Neural cell (in vitro differentiated cells): Measurements from ENCODE around the gene MEGF9. TPM values are rescaled to one million over a fixed set of nuclear protein-coding genes. Genes with fewer than 3 reads are reported as not detected.

ENCODE experiments used
- H2AFZ ChIP-seq: fragments of 200-600, 300-800 bp; sonication (generic), shearing (Covaris generic); 2 replicates; pipeline ENCODE4 v1.6.0; 2014; ENCODE audit warnings: low read depth, mild to moderate bottlenecking, antibody characterized with exemption, low read length, moderate library complexity
- H3F3A ChIP-seq: fragments of 200-600 bp; shearing (Covaris generic); 2 replicates; pipeline ENCODE4 v1.6.1; 2016; ENCODE audit warnings: mild to moderate bottlenecking, moderate library complexity, mixed read lengths, antibody characterized with exemption, low read length; ENCODE audit not compliant: insufficient read depth, poor library complexity, severe bottlenecking
- H3K27ac ChIP-seq: fragments of 200-600, 300-800 bp; sonication (generic), shearing (Covaris generic); 2 replicates; pipeline ENCODE4 v1.5.1; 2014; ENCODE audit warnings: mild to moderate bottlenecking, low read length, moderate library complexity
- H3K27me3 ChIP-seq: fragments of 300-800, 200-600 bp; sonication (generic), shearing (Covaris generic); 2 replicates; pipeline ENCODE4 v1.6.0; 2014; ENCODE audit warnings: mild to moderate bottlenecking, low read depth, low read length, moderate library complexity; ENCODE audit not compliant: insufficient read depth
- H3K36me3 ChIP-seq: fragments of 300-800, 200-600 bp; sonication (generic), shearing (Covaris generic); 2 replicates; pipeline ENCODE4 v1.5.1; 2014; ENCODE audit warnings: mild to moderate bottlenecking, antibody characterized with exemption, low read length, moderate library complexity; ENCODE audit not compliant: insufficient read depth
- H3K4me2 ChIP-seq: fragments of 300-800, 200-600 bp; sonication (generic), shearing (Covaris generic); 2 replicates; pipeline ENCODE4 v1.6.0; 2014; ENCODE audit warnings: mild to moderate bottlenecking, low read length
- H3K4me3 ChIP-seq: fragments of 300-800, 200-600 bp; sonication (generic), shearing (Covaris generic); 2 replicates; pipeline ENCODE4 v1.5.1; 2014; ENCODE audit warnings: mild to moderate bottlenecking, low read length, moderate library complexity
- H3K79me2 ChIP-seq: fragments of 200-600 bp; shearing (Covaris generic); replicated peaks from 2 replicates; pipeline ENCODE4 v1.6.0; 2014; ENCODE audit warnings: mild to moderate bottlenecking, low read length, moderate library complexity; ENCODE audit not compliant: insufficient read depth
- H3K9ac ChIP-seq: fragments of 300-800, 200-600 bp; sonication (generic), shearing (Covaris generic); 2 replicates; pipeline ENCODE4 v1.6.1; 2016; ENCODE audit warnings: mild to moderate bottlenecking, low read length, mixed read lengths
- H3K9me2 ChIP-seq: fragments of 200-600 bp; shearing (Covaris generic); 2 replicates; pipeline ENCODE4 v1.6.1; 2016; ENCODE audit warnings: mild to moderate bottlenecking, low read length, mixed read lengths; ENCODE audit not compliant: insufficient read depth
- H3K9me3 ChIP-seq: fragments of 200-600, 300-800 bp; sonication (generic), shearing (Covaris generic); 2 replicates; pipeline ENCODE4 v1.6.1; 2016; ENCODE audit warnings: mild to moderate bottlenecking, mixed run types, low read length, moderate library complexity, mixed read lengths
- H4K20me1 ChIP-seq: fragments of 200-600 bp; shearing (Covaris generic); 2 replicates; pipeline ENCODE4 v1.6.1; 2016; ENCODE audit warnings: mild to moderate bottlenecking, mixed run types; ENCODE audit not compliant: insufficient read depth
- EP300 ChIP-seq: fragments of 450-650 bp; conservative IDR thresholded peaks from 2 replicates; pipeline ENCODE4 v1.6.1; 2014; ENCODE audit warnings: antibody characterized with exemption, mild to moderate bottlenecking, moderate library complexity; ENCODE audit not compliant: poor library complexity, severe bottlenecking
- EZH2 ChIP-seq: fragments of 200-600, 300-800 bp; shearing (Covaris generic), sonication (generic); IDR thresholded peaks from 2 replicates; pipeline ENCODE4 v1.6.1; 2014; ENCODE audit warnings: antibody characterized with exemption, low read length, borderline replicate concordance, mild to moderate bottlenecking; ENCODE audit not compliant: insufficient read depth, poor library complexity, severe bottlenecking
- MXI1 ChIP-seq: fragments of 450-650 bp; conservative IDR thresholded peaks from 2 replicates; pipeline ENCODE4 v1.6.1; 2014; ENCODE audit warnings: antibody characterized with exemption, mild to moderate bottlenecking; ENCODE audit not compliant: poor library complexity, severe bottlenecking
- POLR2AphosphoS5 ChIP-seq: IDR thresholded peaks from 2 replicates; pipeline ENCODE4 v1.6.1; 2012
- RAD21 ChIP-seq: fragments of 450-650 bp; conservative IDR thresholded peaks from 2 replicates; pipeline ENCODE4 v1.6.1; 2014; ENCODE audit warnings: antibody characterized with exemption, mild to moderate bottlenecking, moderate library complexity
- SMC3 ChIP-seq: fragments of 450-650 bp; conservative IDR thresholded peaks from 2 replicates; pipeline ENCODE4 v1.6.1; 2014; ENCODE audit warnings: antibody characterized with exemption, mild to moderate bottlenecking, moderate library complexity; ENCODE audit not compliant: poor library complexity
- TAF1 ChIP-seq: IDR thresholded peaks from 2 replicates; pipeline ENCODE4 v1.6.1; 2012; ENCODE audit warnings: low read depth
- polyA plus RNA-seq: library from polyadenylated mRNA; depleted of rRNA; stranded (reverse); fragments of >200 nt; gene quantifications from 2 replicates; pipeline ENCODE4 v1.2.3, GENCODE V29; 2014
- TF ChIP-seq, protein P1 (sequence below): fragments of 450-650 bp; IDR thresholded peaks from 2 replicates; pipeline ENCODE4 v1.5.1; 2014; ENCODE audit warnings: antibody characterized with exemption, mild to moderate bottlenecking, moderate library complexity; ENCODE audit not compliant: poor library complexity, severe bottlenecking
- TF ChIP-seq, protein P2 (sequence below): IDR thresholded peaks from 2 replicates; pipeline ENCODE4 v1.6.1; 2012; ENCODE audit warnings: borderline replicate concordance

Gene MEGF9
- polyA plus RNA-seq, 1 donor from 2014 or later: 35.0 TPM

- Histone ChIP-seq H3K27ac (no peak overlapping the region), H3F3A (peaks cover 3% of the 10 kb centered on the region), H3K36me3 (no peaks in the 10 kb centered on the region), H3K4me2 (no peak overlapping the region), H4K20me1 (peaks cover 4% of the 10 kb centered on the region), H3K79me2 (peaks cover 39% of the 10 kb centered on the region), H2AFZ (no peak overlapping the region), H3K9ac (no peak overlapping the region), H3K4me3 (no peak overlapping the region), H3K9me3 (no peaks in the 10 kb centered on the region), H3K27me3 (no peaks in the 10 kb centered on the region), H3K9me2 (no peaks in the 10 kb centered on the region)
- TF ChIP-seq TAF1 (no peak), RAD21 (no peak), SMC3 (no peak), MXI1 (no peak), POLR2AphosphoS5 (no peak), EZH2 (no peak), EP300 (no peak)
- TF ChIP-seq, protein P1, sequence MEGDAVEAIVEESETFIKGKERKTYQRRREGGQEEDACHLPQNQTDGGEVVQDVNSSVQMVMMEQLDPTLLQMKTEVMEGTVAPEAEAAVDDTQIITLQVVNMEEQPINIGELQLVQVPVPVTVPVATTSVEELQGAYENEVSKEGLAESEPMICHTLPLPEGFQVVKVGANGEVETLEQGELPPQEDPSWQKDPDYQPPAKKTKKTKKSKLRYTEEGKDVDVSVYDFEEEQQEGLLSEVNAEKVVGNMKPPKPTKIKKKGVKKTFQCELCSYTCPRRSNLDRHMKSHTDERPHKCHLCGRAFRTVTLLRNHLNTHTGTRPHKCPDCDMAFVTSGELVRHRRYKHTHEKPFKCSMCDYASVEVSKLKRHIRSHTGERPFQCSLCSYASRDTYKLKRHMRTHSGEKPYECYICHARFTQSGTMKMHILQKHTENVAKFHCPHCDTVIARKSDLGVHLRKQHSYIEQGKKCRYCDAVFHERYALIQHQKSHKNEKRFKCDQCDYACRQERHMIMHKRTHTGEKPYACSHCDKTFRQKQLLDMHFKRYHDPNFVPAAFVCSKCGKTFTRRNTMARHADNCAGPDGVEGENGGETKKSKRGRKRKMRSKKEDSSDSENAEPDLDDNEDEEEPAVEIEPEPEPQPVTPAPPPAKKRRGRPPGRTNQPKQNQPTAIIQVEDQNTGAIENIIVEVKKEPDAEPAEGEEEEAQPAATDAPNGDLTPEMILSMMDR: no peak
- TF ChIP-seq, protein P2, sequence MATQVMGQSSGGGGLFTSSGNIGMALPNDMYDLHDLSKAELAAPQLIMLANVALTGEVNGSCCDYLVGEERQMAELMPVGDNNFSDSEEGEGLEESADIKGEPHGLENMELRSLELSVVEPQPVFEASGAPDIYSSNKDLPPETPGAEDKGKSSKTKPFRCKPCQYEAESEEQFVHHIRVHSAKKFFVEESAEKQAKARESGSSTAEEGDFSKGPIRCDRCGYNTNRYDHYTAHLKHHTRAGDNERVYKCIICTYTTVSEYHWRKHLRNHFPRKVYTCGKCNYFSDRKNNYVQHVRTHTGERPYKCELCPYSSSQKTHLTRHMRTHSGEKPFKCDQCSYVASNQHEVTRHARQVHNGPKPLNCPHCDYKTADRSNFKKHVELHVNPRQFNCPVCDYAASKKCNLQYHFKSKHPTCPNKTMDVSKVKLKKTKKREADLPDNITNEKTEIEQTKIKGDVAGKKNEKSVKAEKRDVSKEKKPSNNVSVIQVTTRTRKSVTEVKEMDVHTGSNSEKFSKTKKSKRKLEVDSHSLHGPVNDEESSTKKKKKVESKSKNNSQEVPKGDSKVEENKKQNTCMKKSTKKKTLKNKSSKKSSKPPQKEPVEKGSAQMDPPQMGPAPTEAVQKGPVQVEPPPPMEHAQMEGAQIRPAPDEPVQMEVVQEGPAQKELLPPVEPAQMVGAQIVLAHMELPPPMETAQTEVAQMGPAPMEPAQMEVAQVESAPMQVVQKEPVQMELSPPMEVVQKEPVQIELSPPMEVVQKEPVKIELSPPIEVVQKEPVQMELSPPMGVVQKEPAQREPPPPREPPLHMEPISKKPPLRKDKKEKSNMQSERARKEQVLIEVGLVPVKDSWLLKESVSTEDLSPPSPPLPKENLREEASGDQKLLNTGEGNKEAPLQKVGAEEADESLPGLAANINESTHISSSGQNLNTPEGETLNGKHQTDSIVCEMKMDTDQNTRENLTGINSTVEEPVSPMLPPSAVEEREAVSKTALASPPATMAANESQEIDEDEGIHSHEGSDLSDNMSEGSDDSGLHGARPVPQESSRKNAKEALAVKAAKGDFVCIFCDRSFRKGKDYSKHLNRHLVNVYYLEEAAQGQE: no peak
Observed at GRCh38 chr9:120683150-120683549, 31.1 kb downstream of the MEGF9 start.

DNA sequence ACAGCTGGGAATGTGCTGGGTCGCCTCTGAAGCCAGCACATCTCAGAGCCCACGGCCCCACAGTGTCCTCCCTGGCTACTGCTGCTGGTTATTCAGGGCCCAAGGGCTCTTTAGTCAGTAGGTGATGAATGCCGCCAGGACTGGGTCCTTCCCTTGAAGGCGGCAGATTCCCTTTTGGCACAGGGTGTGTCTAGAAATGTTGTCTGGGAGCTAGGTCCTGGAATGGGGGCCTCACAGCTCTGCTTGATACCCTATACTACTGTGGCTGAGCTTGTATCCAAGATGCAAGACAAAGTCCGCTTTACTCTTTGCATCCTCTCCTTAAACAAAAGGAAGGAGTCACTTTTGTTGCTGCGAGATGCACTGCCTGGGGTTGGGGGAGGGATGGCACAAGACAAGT, 33.1 kb downstream of the MEGF9 start:
- no peak overlapping the region for H3K27ac ChIP-seq

More for the DNA sequence above, 33.1 kb downstream of the MEGF9 start:
- Histone ChIP-seq H3K4me3 (no peak overlapping the region), H3F3A (peaks cover 3% of the 10 kb centered on the region), H3K79me2 (peaks cover 23% of the 10 kb centered on the region), H3K27me3 (no peaks in the 10 kb centered on the region), H3K36me3 (no peaks in the 10 kb centered on the region), H3K4me2 (no peak overlapping the region), H4K20me1 (peaks cover 4% of the 10 kb centered on the region), H3K9ac (no peak overlapping the region), H2AFZ (no peak overlapping the region), H3K9me3 (no peaks in the 10 kb centered on the region), H3K9me2 (no peaks in the 10 kb centered on the region)
- TF ChIP-seq, protein P2: no peak
- TF ChIP-seq MXI1 (no peak), EZH2 (no peak), POLR2AphosphoS5 (no peak), EP300 (no peak), SMC3 (no peak), TAF1 (no peak), RAD21 (no peak)
- TF ChIP-seq, protein P1: no peak
